Measurements from ENCODE around the gene SEC14L2.

DNA sequence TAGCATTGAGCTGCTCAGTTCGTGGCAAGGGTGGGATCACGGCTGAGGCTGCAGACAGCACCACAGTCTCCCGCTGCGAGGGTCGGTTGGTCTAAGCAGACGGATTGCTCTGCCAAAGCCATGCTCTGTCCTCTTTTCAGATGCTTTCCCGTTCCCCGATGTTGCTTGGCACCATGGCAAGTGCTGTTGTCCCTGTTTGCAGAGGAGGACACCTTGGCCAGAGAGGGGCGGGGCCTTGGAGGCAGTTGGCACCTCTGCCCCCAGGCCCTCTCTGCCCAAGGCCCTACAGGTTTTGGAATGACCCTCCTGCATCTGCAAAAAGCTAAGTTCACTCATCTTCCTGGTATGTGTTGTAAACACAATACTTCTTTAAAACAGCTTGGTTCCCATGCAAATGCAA, 28.4 kb upstream of the SEC14L2 start:
- no peak for TF ChIP-seq POLR2A (IDR thresholded peaks at IDR 0.05; ENCODE audit: borderline replicate concordance, extremely low read depth, insufficient read depth, insufficient read length)
- TF ChIP-seq SRF (IDR thresholded peaks at IDR 0.05; ENCODE audit: low read depth): no peak
- no peak for TF ChIP-seq EZH2 (IDR thresholded peaks at IDR 0.05)
- TF ChIP-seq, protein P1, sequence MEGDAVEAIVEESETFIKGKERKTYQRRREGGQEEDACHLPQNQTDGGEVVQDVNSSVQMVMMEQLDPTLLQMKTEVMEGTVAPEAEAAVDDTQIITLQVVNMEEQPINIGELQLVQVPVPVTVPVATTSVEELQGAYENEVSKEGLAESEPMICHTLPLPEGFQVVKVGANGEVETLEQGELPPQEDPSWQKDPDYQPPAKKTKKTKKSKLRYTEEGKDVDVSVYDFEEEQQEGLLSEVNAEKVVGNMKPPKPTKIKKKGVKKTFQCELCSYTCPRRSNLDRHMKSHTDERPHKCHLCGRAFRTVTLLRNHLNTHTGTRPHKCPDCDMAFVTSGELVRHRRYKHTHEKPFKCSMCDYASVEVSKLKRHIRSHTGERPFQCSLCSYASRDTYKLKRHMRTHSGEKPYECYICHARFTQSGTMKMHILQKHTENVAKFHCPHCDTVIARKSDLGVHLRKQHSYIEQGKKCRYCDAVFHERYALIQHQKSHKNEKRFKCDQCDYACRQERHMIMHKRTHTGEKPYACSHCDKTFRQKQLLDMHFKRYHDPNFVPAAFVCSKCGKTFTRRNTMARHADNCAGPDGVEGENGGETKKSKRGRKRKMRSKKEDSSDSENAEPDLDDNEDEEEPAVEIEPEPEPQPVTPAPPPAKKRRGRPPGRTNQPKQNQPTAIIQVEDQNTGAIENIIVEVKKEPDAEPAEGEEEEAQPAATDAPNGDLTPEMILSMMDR (IDR thresholded peaks at IDR 0.05 in 2 of 3, conservative IDR thresholded peaks at IDR 0.05 in 1 of 3; ENCODE audit: borderline replicate concordance in 1 of 3, insufficient read depth in 1 of 3, low read depth in 2 of 3, low read length in 2 of 3): no peak
- TF ChIP-seq RAD21 (IDR thresholded peaks at IDR 0.05; ENCODE audit: low read depth): no peak
- no peak for TF ChIP-seq EZH2phosphoT487 (IDR thresholded peaks at IDR 0.05; ENCODE audit: borderline replicate concordance)
- TF ChIP-seq, protein P2, sequence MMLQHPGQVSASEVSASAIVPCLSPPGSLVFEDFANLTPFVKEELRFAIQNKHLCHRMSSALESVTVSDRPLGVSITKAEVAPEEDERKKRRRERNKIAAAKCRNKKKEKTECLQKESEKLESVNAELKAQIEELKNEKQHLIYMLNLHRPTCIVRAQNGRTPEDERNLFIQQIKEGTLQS (IDR thresholded peaks at IDR 0.05): no peak

Data from HCT116 (cell line).